ENCODE data around the gene CRAMP1.

CRAMP1 gene

GRCh38 chr16:1670371-1670770, 58.2 kb downstream of the CRAMP1 start:
- H3K27ac ChIP-seq, result no peak overlapping the region
- ChIA-PET CTCF (no interaction called here), POLR2A (ENCODE audit: low non-redundant PET) (no interaction called here)
- no peak for DNase-seq (ENCODE audit: low spot score)
- no peak for TF ChIP-seq CTCF (conservative IDR thresholded peaks at IDR 0.05; ENCODE audit: low read depth)

GRCh38 chr16:1670866-1671265, 58.7 kb downstream of the CRAMP1 start:
- no peak for TF ChIP-seq CTCF (conservative IDR thresholded peaks at IDR 0.05; ENCODE audit: low read depth)
- ChIA-PET CTCF (no interaction called here), POLR2A (ENCODE audit: low non-redundant PET) (no interaction called here)
- H3K27ac ChIP-seq, result no peak overlapping the region
- DNase-seq (ENCODE audit: low spot score), result no peak

GRCh38 chr16:1673424-1674151, 61.4 kb downstream of the CRAMP1 start:
- ChIA-PET POLR2A (ENCODE audit: low non-redundant PET) (no interaction called here), CTCF (no interaction called here)
- DNase-seq (ENCODE audit: low spot score), result no peak
- no peak overlapping the region for H3K27ac ChIP-seq
- no peak for TF ChIP-seq CTCF (conservative IDR thresholded peaks at IDR 0.05; ENCODE audit: low read depth)

GRCh38 chr16:1674306-1674705, 62.1 kb downstream of the CRAMP1 start:
- H3K27ac ChIP-seq, result peak overlapping the region; percentile 10; the same call in 1 of the 2 replicates
- POLR2A ChIA-PET (ENCODE audit: low non-redundant PET), result no interaction called here
- CTCF ChIA-PET, result no interaction called here
- DNase-seq (ENCODE audit: low spot score), result no peak
- no peak for TF ChIP-seq CTCF (conservative IDR thresholded peaks at IDR 0.05; ENCODE audit: low read depth)

- CTCF ChIA-PET, result interaction anchor here (0.6 kb wide), 1 partner anchor 8 kb away, joined by 3 read pairs; no protein-coding TSS in a partner anchor
- peak; percentile 65 for DNase-seq (ENCODE audit: low spot score)
- POLR2A ChIA-PET (ENCODE audit: low non-redundant PET), result no interaction called here
- H3K27ac ChIP-seq, result peak overlapping the region; percentile 10
- TF ChIP-seq CTCF (conservative IDR thresholded peaks at IDR 0.05; ENCODE audit: low read depth), result no peak
Observed at GRCh38 chr16:1674751-1675664, 62.8 kb downstream of the CRAMP1 start.

- CTCF ChIA-PET, result interaction anchor here (0.6 to 1.3 kb wide), 2 partner anchors 12 to 29 kb away, joined by 3 to 5 read pairs; partner anchors contain the start of gene MAPK8IP3
Observed at GRCh38 chr16:1676661-1677060, 64.5 kb downstream of the CRAMP1 start.

More at GRCh38 chr16:1676661-1677060, 64.5 kb downstream of the CRAMP1 start:
- H3K27ac ChIP-seq, result peak overlapping the region; percentile 89
- POLR2A ChIA-PET (ENCODE audit: low non-redundant PET), result no interaction called here
- no peak for TF ChIP-seq CTCF (conservative IDR thresholded peaks at IDR 0.05; ENCODE audit: low read depth)
- DNase-seq (ENCODE audit: low spot score), result no peak

All from RWPE1 (cell line).